Glutamatergic neuron (in vitro differentiated cells): ENCODE data around the gene KAT6B. TPM values are rescaled to one million over a fixed set of nuclear protein-coding genes. Genes with fewer than 3 reads are reported as not detected.
"Not testable (repeated sequence)": the region's sequence is repeated elsewhere in the genome, so short reads cannot be mapped to it uniquely, and the experiment has no call there.

ENCODE experiments used
- DNase-seq: peaks from one replicate; pipeline ENCODE4 v3.0.0; 2022
- H3K27ac Mint-ChIP-seq: one replicate; pipeline ENCODE4 v1.8.0; 2020; ENCODE audit warnings: mild to moderate bottlenecking, mixed read lengths, inconsistent platforms; ENCODE audit not compliant: unreplicated experiment
- H3K27me3 Mint-ChIP-seq: one replicate; pipeline ENCODE4 v1.8.0; 2020; ENCODE audit warnings: mild to moderate bottlenecking, moderate library complexity, mixed read lengths, inconsistent platforms; ENCODE audit not compliant: unreplicated experiment
- H3K36me3 Mint-ChIP-seq: one replicate; pipeline ENCODE4 v1.8.0; 2020; ENCODE audit warnings: mild to moderate bottlenecking, mixed read lengths, inconsistent platforms; ENCODE audit not compliant: unreplicated experiment
- H3K4me1 Mint-ChIP-seq: one replicate; pipeline ENCODE4 v1.8.0; 2020; ENCODE audit warnings: mild to moderate bottlenecking, low read depth, mixed read lengths, inconsistent platforms; ENCODE audit not compliant: unreplicated experiment
- H3K4me3 Mint-ChIP-seq: one replicate; pipeline ENCODE4 v1.8.0; 2020; ENCODE audit warnings: mild to moderate bottlenecking, mixed read lengths, inconsistent platforms; ENCODE audit not compliant: unreplicated experiment
- H3K9me3 Mint-ChIP-seq: one replicate; pipeline ENCODE4 v1.8.0; 2020; ENCODE audit warnings: mild to moderate bottlenecking, moderate library complexity, mixed read lengths, inconsistent platforms; ENCODE audit not compliant: unreplicated experiment
- CTCF ChIP-seq: fragments of 200-600 bp; sonication (generic); IDR thresholded peaks from one replicate; pipeline ENCODE4 v1.5.0; 2021; ENCODE audit not compliant: partially characterized antibody, unreplicated experiment
- total RNA-seq: library from RNA; stranded (reverse); fragmentation: NEBNext Ultra II Directional; extraction: Animal tissue kit (Norgen Biotek cat#: 25700); gene quantifications from one replicate; pipeline ENCODE4 v1.2.1, GENCODE V29; 2021; ENCODE audit not compliant: unreplicated experiment

Gene KAT6B
- total RNA-seq, 1 donor from 2014 or later = 75.3 TPM

GRCh38 chr10:75051308-75051707 is 224.9 kb downstream of the KAT6B start:
- no peak for DNase-seq
- TF ChIP-seq CTCF = no peak
- H3K4me1 Mint-ChIP-seq = peaks cover 2% of the 10 kb centered on the region
- H3K27me3 Mint-ChIP-seq = no peaks in the 10 kb centered on the region
- H3K27ac Mint-ChIP-seq = no peak overlapping the region
- peaks cover 2% of the 10 kb centered on the region for H3K9me3 Mint-ChIP-seq
- no peak overlapping the region for H3K4me3 Mint-ChIP-seq
- H3K36me3 Mint-ChIP-seq = no peaks in the 10 kb centered on the region

- not testable (repeated sequence) for H3K4me3 Mint-ChIP-seq, H3K4me1 Mint-ChIP-seq, H3K27ac Mint-ChIP-seq, H3K36me3 Mint-ChIP-seq, DNase-seq, H3K9me3 Mint-ChIP-seq, H3K27me3 Mint-ChIP-seq
Observed at GRCh38 chr10:75055896-75056406, 229.6 kb downstream of the KAT6B start.

- Mint-ChIP-seq H3K4me3 (no peak overlapping the region), H3K4me1 (no peaks in the 10 kb centered on the region), H3K36me3 (no peaks in the 10 kb centered on the region), H3K27ac (no peak overlapping the region), H3K27me3 (peaks cover 2% of the 10 kb centered on the region), H3K9me3 (peaks cover 3% of the 10 kb centered on the region)
- no peak for TF ChIP-seq CTCF
- no peak for DNase-seq
Observed at GRCh38 chr10:75057680-75058079, 231.3 kb downstream of the KAT6B start.

GRCh38 chr10:75058161-75058560 is 231.8 kb downstream of the KAT6B start:
- no peak for TF ChIP-seq CTCF
- Mint-ChIP-seq H3K9me3 (peaks cover 3% of the 10 kb centered on the region), H3K27me3 (peaks cover 2% of the 10 kb centered on the region), H3K4me1 (no peaks in the 10 kb centered on the region), H3K27ac (no peak overlapping the region), H3K36me3 (no peaks in the 10 kb centered on the region), H3K4me3 (no peak overlapping the region)
- no peak for DNase-seq

GRCh38 chr10:75061709-75062505 is 235.5 kb downstream of the KAT6B start:
- peaks cover 2% of the 10 kb centered on the region for H3K4me1 Mint-ChIP-seq
- DNase-seq = no peak
- no peak overlapping the region for H3K27ac Mint-ChIP-seq
- no peak overlapping the region for H3K4me3 Mint-ChIP-seq
- peaks cover 2% of the 10 kb centered on the region for H3K27me3 Mint-ChIP-seq
- no peaks in the 10 kb centered on the region for H3K36me3 Mint-ChIP-seq
- peaks cover 3% of the 10 kb centered on the region for H3K9me3 Mint-ChIP-seq
- TF ChIP-seq CTCF = no peak
